Measurements from ENCODE around the gene FIZ1.

- TF ChIP-seq FOXM1 (IDR thresholded peaks at IDR 0.05; ENCODE audit: borderline replicate concordance) (no peak), FOXA1 (IDR thresholded peaks at IDR 0.05) (no peak), BHLHE40 (IDR thresholded peaks at IDR 0.05; ENCODE audit: borderline replicate concordance) (no peak), SP1 (IDR thresholded peaks at IDR 0.05) (no peak), LEF1 (IDR thresholded peaks at IDR 0.05; ENCODE audit: borderline replicate concordance) (no peak), NFRKB (IDR thresholded peaks at IDR 0.05) (no peak), SUZ12 (IDR thresholded peaks at IDR 0.05) (no peak), L3MBTL2 (conservative IDR thresholded peaks at IDR 0.05) (peak; percentile 83), FOXK2 (IDR thresholded peaks at IDR 0.05) (no peak), PKNOX1 (IDR thresholded peaks at IDR 0.05) (no peak), HDGF (IDR thresholded peaks at IDR 0.05; ENCODE audit: borderline replicate concordance) (no peak), ARNT (IDR thresholded peaks at IDR 0.05) (no peak), TARDBP (IDR thresholded peaks at IDR 0.05) (no peak)
Observed at GRCh38 chr19:55605637-55606470, 6.5 kb upstream of the FIZ1 start, which contains the start of gene ZNF865.

All from HEK293T (cell line).